ENCODE measurements around the gene NKAIN2. TPM values are rescaled to one million over a fixed set of nuclear protein-coding genes. Genes with fewer than 3 reads are reported as not detected.

The NKAIN2 gene
- total and polyA plus RNA-seq, 2 donors (not counting 3 experiments of a cell fraction or from before 2014, with no cell fraction given), result 0.03 TPM; not detected in 1

GRCh38 chr6:124434421-124434820 is 630.8 kb downstream of the NKAIN2 start:
- Histone ChIP-seq H3K27me3 (ENCODE audit: control insufficient read depth in 2 of 2, insufficient read depth in 2 of 2, low read length in 2 of 2) (no peaks in the 10 kb centered on the region), H2AFZ (ENCODE audit: low read depth, low read length) (no peak overlapping the region), H3K4me3 (replicated peaks in 1 of 3; ENCODE audit: insufficient read depth in 1 of 3, low read depth in 1 of 3, low read length in 3 of 3) (no peak overlapping the region), H3K9ac (replicated peaks; ENCODE audit: extremely low read depth, insufficient read depth, low read length) (no peak overlapping the region), H3K9me3 (replicated peaks; ENCODE audit: control insufficient read depth, insufficient read depth, low read length) (no peaks in the 10 kb centered on the region), H4K20me1 (replicated peaks; ENCODE audit: control insufficient read depth, extremely low read depth, insufficient read depth, low read length) (no peaks in the 10 kb centered on the region), H3K36me3 (ENCODE audit: control insufficient read depth in 2 of 2, extremely low read depth in 1 of 2, insufficient read depth in 2 of 2, low read length in 2 of 2) (no peaks in the 10 kb centered on the region), H3K79me2 (ENCODE audit: control insufficient read depth, insufficient read depth, low read length) (no peaks in the 10 kb centered on the region), H3K4me1 (ENCODE audit: control insufficient read depth, extremely low read depth, insufficient read depth, low read length) (no peaks in the 10 kb centered on the region), H3K4me2 (ENCODE audit: insufficient read depth, low read length) (no peak overlapping the region), H3K9me1 (replicated peaks; ENCODE audit: control insufficient read depth, extremely low read depth, insufficient read depth, low read length) (no peaks in the 10 kb centered on the region), H3K27ac (ENCODE audit: insufficient read depth, low read depth, low read length) (no peak overlapping the region)
- ChIA-PET POLR2A (no interaction called here), CTCF (no interaction called here)
- no TSS peak for BruUV-seq (replicated peaks)
- no peak for TF ChIP-seq FOS (IDR thresholded peaks at IDR 0.05; ENCODE audit: borderline replicate concordance, insufficient read depth, low read length)
- TF ChIP-seq JUN (IDR thresholded peaks at IDR 0.05; ENCODE audit: borderline replicate concordance, insufficient read depth, insufficient read length, low read depth), result no peak
- no peak for TF ChIP-seq POLR2AphosphoS5 (IDR thresholded peaks at IDR 0.05; ENCODE audit: insufficient read depth, low read depth, low read length)
- no peak for TF ChIP-seq CTCF (IDR thresholded peaks at IDR 0.05; ENCODE audit: extremely low read depth in 1 of 2, insufficient read depth in 1 of 2, low read depth in 1 of 2, low read length in 2 of 2)
- TF ChIP-seq GATA2 (IDR thresholded peaks at IDR 0.05; ENCODE audit: insufficient read depth, insufficient read length, low read depth, low read length), result no peak
- no peak for TF ChIP-seq MAX (IDR thresholded peaks at IDR 0.05; ENCODE audit: insufficient read depth, insufficient read length)
- no peak for TF ChIP-seq EZH2 (IDR thresholded peaks at IDR 0.05; ENCODE audit: borderline replicate concordance, low read depth, low read length, severe bottlenecking)
- no peak for TF ChIP-seq POLR2A (IDR thresholded peaks at IDR 0.05; ENCODE audit: low read depth, low read length)
- no peak for TF ChIP-seq MYC (IDR thresholded peaks at IDR 0.05; ENCODE audit: low read depth, low read length)
- FAIRE-seq (no peak), DNase-seq (ENCODE audit: low read depth, low spot score) (no peak)
- dilution Hi-C loops (cut with MboI; ENCODE audit: extremely low pct_ligation_motif_present, low sequenced_read_pairs), result no loop called here
- intact Hi-C loops (cut with micrococcal nuclease), result no loop called here
